Measurements from ENCODE around the gene NRP2. TPM values are rescaled to one million over a fixed set of nuclear protein-coding genes. Genes with fewer than 3 reads are reported as not detected.

Gene NRP2
- total and polyA plus RNA-seq, 2 of the 13 experiments (the other 11 are each of a cell fraction or from before 2014, with no cell fraction given) = 0.65 to 1.4 TPM

DNA sequence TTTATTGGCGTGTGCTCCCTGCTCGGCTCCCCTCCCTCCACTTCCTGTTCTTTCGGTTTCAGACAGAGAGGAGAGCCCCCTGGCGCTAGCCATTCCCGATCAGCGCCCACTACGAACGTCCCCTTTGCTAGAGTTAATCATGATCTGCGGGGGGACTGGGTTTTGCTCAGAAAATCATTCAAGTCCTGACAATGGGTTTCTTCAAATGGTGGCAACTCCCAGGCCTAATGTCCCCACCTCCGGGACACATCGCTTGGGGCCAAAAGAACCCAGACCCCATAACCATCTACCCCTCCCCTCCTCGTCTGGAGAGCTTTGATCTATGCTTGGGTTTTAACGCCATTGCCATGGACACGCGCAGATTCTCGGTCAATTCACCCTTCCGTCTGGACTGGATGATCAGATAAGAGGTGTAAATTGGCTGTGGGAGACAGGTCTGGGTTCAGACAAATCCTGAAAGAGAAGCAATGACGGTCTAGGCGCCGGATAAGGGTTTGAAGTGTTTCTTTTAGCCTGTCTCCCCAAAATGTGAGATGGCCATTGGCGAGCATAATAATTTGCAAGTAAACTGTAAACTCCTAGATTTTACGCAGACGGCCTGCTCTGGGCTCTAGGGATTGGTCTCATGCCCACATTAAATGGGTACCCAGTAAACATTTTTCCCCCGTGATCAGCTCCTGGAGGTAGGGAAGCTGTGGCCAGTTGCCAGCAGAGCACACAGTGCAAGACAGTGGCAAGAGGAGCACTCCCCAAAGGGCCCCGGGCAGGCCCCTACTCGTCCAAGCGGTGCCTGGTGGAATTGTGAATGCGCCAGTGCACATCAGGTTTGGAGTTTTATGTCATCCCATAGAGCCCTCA is 4.7 kb downstream of the NRP2 start (continued):
- TF ChIP-seq YY1 (IDR thresholded peaks at IDR 0.05; ENCODE audit: insufficient read depth, insufficient replicate concordance, low read depth, low read length) (no peak), CBX5 (CRISPR knock-in tag; IDR thresholded peaks at IDR 0.05; ENCODE audit: borderline replicate concordance) (no peak), POGZ (CRISPR knock-in tag; IDR thresholded peaks at IDR 0.05) (no peak), ZNF766 (CRISPR knock-in tag; IDR thresholded peaks at IDR 0.05; ENCODE audit: borderline replicate concordance) (no peak), HNF4A (CRISPR knock-in tag; IDR thresholded peaks at IDR 0.05) (no peak)
- TF ChIP-seq, protein P1, sequence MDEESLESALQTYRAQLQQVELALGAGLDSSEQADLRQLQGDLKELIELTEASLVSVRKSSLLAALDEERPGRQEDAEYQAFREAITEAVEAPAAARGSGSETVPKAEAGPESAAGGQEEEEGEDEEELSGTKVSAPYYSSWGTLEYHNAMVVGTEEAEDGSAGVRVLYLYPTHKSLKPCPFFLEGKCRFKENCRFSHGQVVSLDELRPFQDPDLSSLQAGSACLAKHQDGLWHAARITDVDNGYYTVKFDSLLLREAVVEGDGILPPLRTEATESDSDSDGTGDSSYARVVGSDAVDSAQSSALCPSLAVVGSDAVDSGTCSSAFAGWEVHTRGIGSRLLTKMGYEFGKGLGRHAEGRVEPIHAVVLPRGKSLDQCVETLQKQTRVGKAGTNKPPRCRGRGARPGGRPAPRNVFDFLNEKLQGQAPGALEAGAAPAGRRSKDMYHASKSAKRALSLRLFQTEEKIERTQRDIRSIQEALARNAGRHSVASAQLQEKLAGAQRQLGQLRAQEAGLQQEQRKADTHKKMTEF (CRISPR knock-in tag; IDR thresholded peaks at IDR 0.05) = no peak

DNA sequence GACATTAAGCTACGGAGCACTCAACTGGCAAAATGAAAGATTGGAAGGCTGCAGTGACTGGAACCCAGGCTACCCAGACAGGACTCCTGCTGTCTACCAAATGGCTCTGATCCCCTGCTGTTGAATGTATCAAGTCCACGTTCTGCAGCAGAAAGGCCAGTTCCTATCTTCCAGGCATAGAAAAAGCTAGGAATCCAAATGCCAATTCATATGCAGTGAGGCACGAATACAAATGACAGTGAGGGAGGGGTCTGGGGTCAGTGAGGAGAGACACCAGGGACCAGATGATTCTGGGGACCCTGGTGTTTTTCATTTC is 5.3 kb downstream of the NRP2 start:
- Histone ChIP-seq H3K9ac (ENCODE audit: insufficient read depth, low read depth, low read length) (no peak overlapping the region), H3K27me3 (ENCODE audit: control insufficient read depth in 1 of 2, insufficient read depth in 2 of 2, low read length in 2 of 2) (peaks cover 7 to 18% of the 10 kb centered on the region in 2 experiments; a peak in 4 of 5 replicates), H3K36me3 (replicated peaks in 1 of 2; ENCODE audit: control insufficient read depth in 1 of 2, insufficient read depth in 2 of 2, low read length in 2 of 2) (no peaks in the 10 kb centered on the region), H3K4me2 (ENCODE audit: low read depth, low read length) (no peak overlapping the region), H3K4me3 (replicated peaks in 1 of 3; ENCODE audit: insufficient read depth in 1 of 3, low read depth in 2 of 3, low read length in 3 of 3) (no peak overlapping the region), H2AFZ (ENCODE audit: low read length) (no peak overlapping the region), H3K9me3 (ENCODE audit: low read length) (no peaks in the 10 kb centered on the region), H3K27ac (ENCODE audit: extremely low read length, insufficient read depth, low read length) (no peak overlapping the region), H4K20me1 (ENCODE audit: insufficient read depth, low read length) (no peaks in the 10 kb centered on the region), H3K4me1 (ENCODE audit: insufficient read depth, low read length) (no peaks in the 10 kb centered on the region), H3K79me2 (ENCODE audit: insufficient read depth, low read length) (no peaks in the 10 kb centered on the region)
- POLR2A ChIA-PET = no interaction called here
- BruUV-seq (replicated peaks) = no TSS peak
- 36% methylated on average over 3 of the region's 3 CpGs for WGBS (ENCODE audit: low lambda C conversion rate)
- intact Hi-C loops (cut with micrococcal nuclease; ENCODE audit: unreplicated experiment) (loop anchor here (10.0 kb wide), 1 partner anchor 1543 kb away; no protein-coding TSS in a partner anchor), in situ Hi-C loops (cut with HindIII; ENCODE audit: extremely low pct_ligation_motif_present, low pct_unique_long_range_greater_than_20kb) (no loop called here)
- CTCF ChIA-PET (ENCODE audit: low intra/inter-chr PET ratio, low total read pairs) = no interaction called here
- no peak for DNase-seq (ENCODE audit: low spot score)
- no peak for ATAC-seq
- FAIRE-seq = no peak
- no peak for TF ChIP-seq PHF20 (CRISPR knock-in tag; IDR thresholded peaks at IDR 0.05)
- TF ChIP-seq, protein P2, sequence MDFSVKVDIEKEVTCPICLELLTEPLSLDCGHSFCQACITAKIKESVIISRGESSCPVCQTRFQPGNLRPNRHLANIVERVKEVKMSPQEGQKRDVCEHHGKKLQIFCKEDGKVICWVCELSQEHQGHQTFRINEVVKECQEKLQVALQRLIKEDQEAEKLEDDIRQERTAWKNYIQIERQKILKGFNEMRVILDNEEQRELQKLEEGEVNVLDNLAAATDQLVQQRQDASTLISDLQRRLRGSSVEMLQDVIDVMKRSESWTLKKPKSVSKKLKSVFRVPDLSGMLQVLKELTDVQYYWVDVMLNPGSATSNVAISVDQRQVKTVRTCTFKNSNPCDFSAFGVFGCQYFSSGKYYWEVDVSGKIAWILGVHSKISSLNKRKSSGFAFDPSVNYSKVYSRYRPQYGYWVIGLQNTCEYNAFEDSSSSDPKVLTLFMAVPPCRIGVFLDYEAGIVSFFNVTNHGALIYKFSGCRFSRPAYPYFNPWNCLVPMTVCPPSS (IDR thresholded peaks at IDR 0.05) = no peak
- no peak for TF ChIP-seq ZSCAN25 (CRISPR knock-in tag; IDR thresholded peaks at IDR 0.05)
- TF ChIP-seq TMF1 (CRISPR knock-in tag; IDR thresholded peaks at IDR 0.05; ENCODE audit: low read depth) = no peak
- TF ChIP-seq, protein P3, sequence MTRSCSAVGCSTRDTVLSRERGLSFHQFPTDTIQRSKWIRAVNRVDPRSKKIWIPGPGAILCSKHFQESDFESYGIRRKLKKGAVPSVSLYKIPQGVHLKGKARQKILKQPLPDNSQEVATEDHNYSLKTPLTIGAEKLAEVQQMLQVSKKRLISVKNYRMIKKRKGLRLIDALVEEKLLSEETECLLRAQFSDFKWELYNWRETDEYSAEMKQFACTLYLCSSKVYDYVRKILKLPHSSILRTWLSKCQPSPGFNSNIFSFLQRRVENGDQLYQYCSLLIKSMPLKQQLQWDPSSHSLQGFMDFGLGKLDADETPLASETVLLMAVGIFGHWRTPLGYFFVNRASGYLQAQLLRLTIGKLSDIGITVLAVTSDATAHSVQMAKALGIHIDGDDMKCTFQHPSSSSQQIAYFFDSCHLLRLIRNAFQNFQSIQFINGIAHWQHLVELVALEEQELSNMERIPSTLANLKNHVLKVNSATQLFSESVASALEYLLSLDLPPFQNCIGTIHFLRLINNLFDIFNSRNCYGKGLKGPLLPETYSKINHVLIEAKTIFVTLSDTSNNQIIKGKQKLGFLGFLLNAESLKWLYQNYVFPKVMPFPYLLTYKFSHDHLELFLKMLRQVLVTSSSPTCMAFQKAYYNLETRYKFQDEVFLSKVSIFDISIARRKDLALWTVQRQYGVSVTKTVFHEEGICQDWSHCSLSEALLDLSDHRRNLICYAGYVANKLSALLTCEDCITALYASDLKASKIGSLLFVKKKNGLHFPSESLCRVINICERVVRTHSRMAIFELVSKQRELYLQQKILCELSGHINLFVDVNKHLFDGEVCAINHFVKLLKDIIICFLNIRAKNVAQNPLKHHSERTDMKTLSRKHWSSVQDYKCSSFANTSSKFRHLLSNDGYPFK (CRISPR knock-in tag; IDR thresholded peaks at IDR 0.05; ENCODE audit: borderline replicate concordance) = no peak
- no peak for TF ChIP-seq SKI (IDR thresholded peaks at IDR 0.05; ENCODE audit: partially characterized antibody)
- TF ChIP-seq ATRX (CRISPR knock-in tag; IDR thresholded peaks at IDR 0.05; ENCODE audit: borderline replicate concordance) = no peak
- TF ChIP-seq PCBP1 (IDR thresholded peaks at IDR 0.05; ENCODE audit: borderline replicate concordance, low read depth, low read length) = no peak
